ENCODE results near the gene FAT4.

Gene FAT4

DNA sequence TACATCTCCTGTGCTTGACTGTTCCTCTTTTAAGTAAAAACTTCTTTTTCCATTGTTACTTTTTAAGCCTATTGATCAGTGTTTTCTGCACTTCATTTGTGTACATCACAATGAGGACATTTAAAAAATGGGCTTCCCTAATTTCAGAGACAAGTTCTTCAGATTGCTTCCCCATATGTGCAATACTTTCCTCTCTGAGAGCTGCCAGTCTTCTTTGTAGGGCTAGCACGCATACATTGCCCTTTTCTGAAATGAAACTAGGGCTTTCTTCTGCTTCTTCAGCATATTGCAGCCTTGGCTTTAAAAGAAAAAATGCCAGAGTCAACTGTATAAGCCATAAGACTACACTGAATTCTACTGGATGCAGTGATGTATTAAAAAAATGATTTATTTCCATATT, 37.8 kb downstream of the FAT4 start:
- ChIA-PET CTCF (no interaction called here), POLR2A (no interaction called here)
- TF ChIP-seq ZBTB10 (tag by site-specific recombination; IDR thresholded peaks at IDR 0.05) (no peak), ZBTB20 (tag by site-specific recombination; IDR thresholded peaks at IDR 0.05) (no peak), ZBTB17 (tag by site-specific recombination; IDR thresholded peaks at IDR 0.05) (no peak), WT1 (tag by site-specific recombination; IDR thresholded peaks at IDR 0.05) (no peak), ZNF48 (tag by site-specific recombination; IDR thresholded peaks at IDR 0.05) (no peak), ZNF521 (tag by site-specific recombination; IDR thresholded peaks at IDR 0.05) (no peak), ZNF266 (tag by site-specific recombination; IDR thresholded peaks at IDR 0.05; ENCODE audit: low read depth) (no peak), ZNF184 (tag by site-specific recombination; IDR thresholded peaks at IDR 0.05) (no peak)
- no peaks in the 10 kb centered on the region for H3K9me3 ChIP-seq (ENCODE audit: control insufficient read depth, insufficient read depth, low read depth, low read length)
- H3K4me3 ChIP-seq (ENCODE audit: low read depth, low read length) = no peak overlapping the region
- H3K27ac ChIP-seq (ENCODE audit: extremely low read depth, low read depth, low read length) = no peak overlapping the region
- no peaks in the 10 kb centered on the region for H3K4me1 ChIP-seq (ENCODE audit: control insufficient read depth, insufficient read depth, low read length)
- H3K36me3 ChIP-seq (ENCODE audit: control insufficient read depth in 2 of 2, insufficient read depth in 1 of 2, low read length in 2 of 2) = no peaks in the 10 kb centered on the region

- no peak overlapping the region for H3K27ac ChIP-seq (ENCODE audit: extremely low read depth, low read depth, low read length)
- H3K4me1 ChIP-seq (ENCODE audit: control insufficient read depth, insufficient read depth, low read length) = no peaks in the 10 kb centered on the region
- no peaks in the 10 kb centered on the region for H3K9me3 ChIP-seq (ENCODE audit: control insufficient read depth, insufficient read depth, low read depth, low read length)
- H3K36me3 ChIP-seq (ENCODE audit: control insufficient read depth in 2 of 2, insufficient read depth in 1 of 2, low read length in 2 of 2) = no peaks in the 10 kb centered on the region
- CTCF ChIA-PET = no interaction called here
- TF ChIP-seq ZNF707 (tag by site-specific recombination; IDR thresholded peaks at IDR 0.05) (no peak), ZNF555 (tag by site-specific recombination; conservative IDR thresholded peaks at IDR 0.05) (no peak), KLF7 (tag by site-specific recombination; IDR thresholded peaks at IDR 0.05; ENCODE audit: borderline replicate concordance) (no peak), ZNF184 (tag by site-specific recombination; IDR thresholded peaks at IDR 0.05) (no peak), ZSCAN30 (tag by site-specific recombination; IDR thresholded peaks at IDR 0.05) (no peak), ZNF362 (tag by site-specific recombination; IDR thresholded peaks at IDR 0.05) (no peak), ZFP41 (tag by site-specific recombination; IDR thresholded peaks at IDR 0.05; ENCODE audit: borderline replicate concordance) (no peak), MZF1 (tag by site-specific recombination; IDR thresholded peaks at IDR 0.05; ENCODE audit: borderline replicate concordance) (no peak), ZSCAN23 (tag by site-specific recombination; IDR thresholded peaks at IDR 0.05) (no peak), GLIS1 (tag by site-specific recombination; IDR thresholded peaks at IDR 0.05) (no peak), MYNN (tag by site-specific recombination; IDR thresholded peaks at IDR 0.05; ENCODE audit: borderline replicate concordance) (no peak), ZBTB49 (tag by site-specific recombination; IDR thresholded peaks at IDR 0.05; ENCODE audit: low read depth) (no peak), ZNF354C (tag by site-specific recombination; IDR thresholded peaks at IDR 0.05; ENCODE audit: borderline replicate concordance, low read depth) (no peak), ZNF2 (tag by site-specific recombination; IDR thresholded peaks at IDR 0.05) (no peak), ZNF146 (tag by site-specific recombination; IDR thresholded peaks at IDR 0.05) (no peak)
- TF ChIP-seq, protein P1, sequence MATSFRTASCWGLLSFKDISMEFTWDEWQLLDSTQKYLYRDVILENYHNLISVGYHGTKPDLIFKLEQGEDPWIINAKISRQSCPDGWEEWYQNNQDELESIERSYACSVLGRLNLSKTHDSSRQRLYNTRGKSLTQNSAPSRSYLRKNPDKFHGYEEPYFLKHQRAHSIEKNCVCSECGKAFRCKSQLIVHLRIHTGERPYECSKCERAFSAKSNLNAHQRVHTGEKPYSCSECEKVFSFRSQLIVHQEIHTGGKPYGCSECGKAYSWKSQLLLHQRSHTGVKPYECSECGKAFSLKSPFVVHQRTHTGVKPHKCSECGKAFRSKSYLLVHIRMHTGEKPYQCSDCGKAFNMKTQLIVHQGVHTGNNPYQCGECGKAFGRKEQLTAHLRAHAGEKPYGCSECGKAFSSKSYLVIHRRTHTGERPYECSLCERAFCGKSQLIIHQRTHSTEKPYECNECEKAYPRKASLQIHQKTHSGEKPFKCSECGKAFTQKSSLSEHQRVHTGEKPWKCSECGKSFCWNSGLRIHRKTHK (tag by site-specific recombination; IDR thresholded peaks at IDR 0.05) = no peak
- TF ChIP-seq, protein P2, sequence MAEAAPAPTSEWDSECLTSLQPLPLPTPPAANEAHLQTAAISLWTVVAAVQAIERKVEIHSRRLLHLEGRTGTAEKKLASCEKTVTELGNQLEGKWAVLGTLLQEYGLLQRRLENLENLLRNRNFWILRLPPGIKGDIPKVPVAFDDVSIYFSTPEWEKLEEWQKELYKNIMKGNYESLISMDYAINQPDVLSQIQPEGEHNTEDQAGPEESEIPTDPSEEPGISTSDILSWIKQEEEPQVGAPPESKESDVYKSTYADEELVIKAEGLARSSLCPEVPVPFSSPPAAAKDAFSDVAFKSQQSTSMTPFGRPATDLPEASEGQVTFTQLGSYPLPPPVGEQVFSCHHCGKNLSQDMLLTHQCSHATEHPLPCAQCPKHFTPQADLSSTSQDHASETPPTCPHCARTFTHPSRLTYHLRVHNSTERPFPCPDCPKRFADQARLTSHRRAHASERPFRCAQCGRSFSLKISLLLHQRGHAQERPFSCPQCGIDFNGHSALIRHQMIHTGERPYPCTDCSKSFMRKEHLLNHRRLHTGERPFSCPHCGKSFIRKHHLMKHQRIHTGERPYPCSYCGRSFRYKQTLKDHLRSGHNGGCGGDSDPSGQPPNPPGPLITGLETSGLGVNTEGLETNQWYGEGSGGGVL (tag by site-specific recombination; IDR thresholded peaks at IDR 0.05) = no peak
- POLR2A ChIA-PET = no interaction called here
- H3K4me3 ChIP-seq (ENCODE audit: low read depth, low read length) = no peak overlapping the region
Measured at GRCh38 chr4:125353131-125353530, 38.4 kb downstream of the FAT4 start.

Measured in HEK293 (cell line).